ENCODE measurements around the gene YIPF7.
A peak's percentile ranks its signal among the peaks of the same experiment; 100 is the strongest.

Gene YIPF7

GRCh38 chr4:44651425-44651824 lies at the start of gene YIPF7:
Gene YIPF7, minus strand, starts transcription at chr4:44651625. Its CDS starts 1,525 bp downstream, at chr4:44650100.
- no peak for DNase-seq

GRCh38 chr4:44701037-44701436 lies 49.6 kb upstream of the YIPF7 start:
- no peak for DNase-seq

GRCh38 chr4:44700427-44700826 lies 49.0 kb upstream of the YIPF7 start:
- no peak for DNase-seq

- DNase-seq: no peak
Measured at GRCh38 chr4:44684648-44685047, 33.2 kb upstream of the YIPF7 start.

- DNase-seq: no peak
Measured at GRCh38 chr4:44679060-44679459, 27.6 kb upstream of the YIPF7 start.

GRCh38 chr4:44678094-44679041 lies 26.9 kb upstream of the YIPF7 start, which contains the start of gene GUF1:
Gene GUF1, plus strand, starts transcription at chr4:44678420. Its CDS starts 203 bp downstream, at chr4:44678623.
- DNase-seq: peak; percentile 91

GRCh38 chr4:44675366-44675765 lies 23.9 kb upstream of the YIPF7 start:
- DNase-seq: no peak

GRCh38 chr4:44674471-44674870 lies 23.0 kb upstream of the YIPF7 start:
- DNase-seq: no peak

GRCh38 chr4:44671636-44672035 lies 20.2 kb upstream of the YIPF7 start:
- DNase-seq: no peak

- no peak for DNase-seq
Measured at GRCh38 chr4:44670506-44671199, 19.2 kb upstream of the YIPF7 start.

- DNase-seq: no peak
Measured at GRCh38 chr4:44668526-44668925, 17.1 kb upstream of the YIPF7 start.

- no peak for DNase-seq
Measured at GRCh38 chr4:44663539-44664263, 12.3 kb upstream of the YIPF7 start.

GRCh38 chr4:44662623-44663005 lies 11.2 kb upstream of the YIPF7 start:
- DNase-seq: no peak

GRCh38 chr4:44661940-44662622 lies 10.7 kb upstream of the YIPF7 start:
- DNase-seq: no peak

GRCh38 chr4:44660396-44660795 lies 9.0 kb upstream of the YIPF7 start:
- no peak for DNase-seq

GRCh38 chr4:44652002-44652401 lies 577 bp upstream of the YIPF7 start:
- no peak for DNase-seq

- no peak for DNase-seq
Measured at GRCh38 chr4:44646151-44646550, 5.3 kb downstream of the YIPF7 start.

GRCh38 chr4:44638091-44638490 lies 13.3 kb downstream of the YIPF7 start:
- no peak for DNase-seq

- no peak for DNase-seq
Measured at GRCh38 chr4:44632733-44633132, 18.7 kb downstream of the YIPF7 start.

- no peak for DNase-seq
Measured at GRCh38 chr4:44632089-44632488, 19.3 kb downstream of the YIPF7 start.

GRCh38 chr4:44629280-44629866 lies 22.1 kb downstream of the YIPF7 start:
- DNase-seq: peak; percentile 44

GRCh38 chr4:44623676-44624075 lies 27.7 kb downstream of the YIPF7 start:
- DNase-seq: no peak

All from activated CD4-positive, alpha-beta T cell treated with anti-CD3 and anti-CD28 coated beads for 48 hours (primary cell).